BJ (cell line): Measurements from ENCODE around the gene NEDD1. TPM values are rescaled to one million over a fixed set of nuclear protein-coding genes. Genes with fewer than 3 reads are reported as not detected.

Experiments used
- CTCF ChIA-PET: fragments of 350-600 bp; formaldehyde crosslinking; extraction: SDS; loops from one replicate; lab custom pipeline; 2021; ENCODE audit warnings: antibody characterized with exemption, inconsistent platforms; lab: Yijun Ruan, JAX
- POLR2A ChIA-PET: fragments of 300-600 bp; sonication (Branson Sonifier 250); formaldehyde crosslinking; extraction: SDS; loops from one replicate; lab custom pipeline; 2021; ENCODE audit warnings: antibody characterized with exemption; lab: Charles Lee
- DNase-seq: peaks from one replicate; pipeline ENCODE4 v3.0.0-alpha.2; 2011; ENCODE audit warnings: low read depth
- H3K27me3 ChIP-seq: 2 replicates; pipeline ENCODE4 v1.6.0; 2011; ENCODE audit warnings: low read length; ENCODE audit not compliant: control insufficient read depth, insufficient read depth
- H3K36me3 ChIP-seq: 2 replicates; pipeline ENCODE4 v1.5.1; 2011; ENCODE audit warnings: low read length; ENCODE audit not compliant: control insufficient read depth, insufficient read depth
- H3K4me3 ChIP-seq: 2 replicates; pipeline ENCODE4 v1.5.1; 2011; ENCODE audit warnings: low read depth, mild to moderate bottlenecking, control low read depth, low read length
- CTCF ChIP-seq: IDR thresholded peaks from 2 replicates; pipeline ENCODE4 v1.5.1; 2011; ENCODE audit warnings: low read depth, mild to moderate bottlenecking, control low read depth, inconsistent platforms, low read length, moderate library complexity; ENCODE audit not compliant: insufficient read depth
- polyA plus RNA-seq: library from polyadenylated mRNA; depleted of rRNA; stranded (reverse); fragments of >200 nt; gene quantifications from 2 replicates; pipeline ENCODE4 v1.2.3, GENCODE V29; 2011
- small RNA-seq: library from RNA; depleted of rRNA; stranded (forward); fragments of <200 nt; gene quantifications from one replicate; pipeline ENCODE3, GENCODE V24; 2012; ENCODE audit warnings: low replicate concordance, low read depth; ENCODE audit not compliant: insufficient read length

NEDD1 gene
- polyA plus RNA-seq, 1 experiment: 39.0 TPM

GRCh38 chr12:96995861-96996260 is 88.8 kb downstream of the NEDD1 start:
- CTCF ChIA-PET: interaction anchor here (0.8 to 2.7 kb wide), 2 partner anchors 9 to 19 kb away, joined by 3 to 17 read pairs; no protein-coding TSS in a partner anchor
- Histone ChIP-seq H3K36me3 (no peaks in the 10 kb centered on the region), H3K27me3 (peaks cover 13% of the 10 kb centered on the region), H3K4me3 (no peak overlapping the region)
- no peak for DNase-seq
- POLR2A ChIA-PET: no interaction called here
- TF ChIP-seq CTCF: no peak

GRCh38 chr12:96997797-96998484 is 90.9 kb downstream of the NEDD1 start:
- ChIA-PET CTCF (interaction anchor here (2.7 kb wide), 1 partner anchor 11 kb away, joined by 17 read pairs; no protein-coding TSS in a partner anchor), POLR2A (no interaction called here)
- H3K27me3 ChIP-seq: peaks cover 9% of the 10 kb centered on the region
- TF ChIP-seq CTCF: no peak
- no peak overlapping the region for H3K4me3 ChIP-seq
- no peak for DNase-seq
- H3K36me3 ChIP-seq: no peaks in the 10 kb centered on the region

- POLR2A ChIA-PET: no interaction called here
Measured at GRCh38 chr12:97003276-97003675, 96.2 kb downstream of the NEDD1 start.

More at GRCh38 chr12:97003276-97003675, 96.2 kb downstream of the NEDD1 start:
- Histone ChIP-seq H3K36me3 (no peaks in the 10 kb centered on the region), H3K4me3 (no peak overlapping the region), H3K27me3 (no peaks in the 10 kb centered on the region)
- CTCF ChIA-PET: interaction anchor here (3.2 kb wide), 1 partner anchor 16 kb away, joined by 9 read pairs; no protein-coding TSS in a partner anchor
- no peak for TF ChIP-seq CTCF
- no peak for DNase-seq

Small RNAs within 50 kb of the gene (small RNA-seq; reads per million reads assigned to genes)
- gene RF00019: not detected
